Spleen (tissue), 7 donors: ENCODE data around the gene PLPP3.

Experiments used
- POLR2A ChIP-seq, 3 donors: fragments of 450-650 bp; IDR thresholded peaks; one replicate each; pipeline ENCODE4 v1.5.1; 2017; ENCODE audit warnings: antibody characterized with exemption in 3 of 3, mild to moderate bottlenecking in 1 of 3
- TF ChIP-seq, protein P1 (sequence below), 11 experiments: fragments of 200-600 bp in 7 of 11; fragments of 450-650 bp in 4 of 11; sonication (generic) in 4 of 11; IDR thresholded peaks in 8 of 11; conservative IDR thresholded peaks in 3 of 11; 1 replicate in 7 of 11; 2 replicates in 4 of 11; pipeline versions ENCODE4 v1.4.0 to v1.8.0; 2016 to 2021; ENCODE audit warnings: antibody characterized with exemption in 11 of 11, inconsistent platforms in 4 of 11, mild to moderate bottlenecking in 1 of 11
- donor health status: DM: no; HTN: no; CAD: no; lungs with moderate emphysema.
- donor health status: DM: no; HTN: no; CAD: no.
- donor health status: DM: no; HTN: no; CAD: no.

DNA sequence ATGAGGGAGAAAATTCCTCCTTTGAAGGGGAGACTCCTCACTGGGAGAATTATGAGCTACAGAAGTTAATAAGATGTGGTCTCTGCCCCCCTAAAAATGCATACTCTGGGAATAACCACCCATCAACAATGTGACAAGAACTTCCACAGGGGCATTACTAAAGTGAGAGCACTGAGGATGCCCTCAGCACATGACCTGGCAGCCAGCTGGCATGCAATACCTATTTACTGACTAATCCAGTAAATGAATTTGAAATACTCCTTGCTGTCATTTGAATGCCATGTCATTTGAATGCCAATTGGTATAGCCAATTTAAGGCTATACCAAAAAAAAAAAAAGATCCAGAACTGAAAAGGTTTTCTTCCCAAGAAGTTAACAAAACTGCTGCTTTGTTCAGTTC lies 30.8 kb downstream of the PLPP3 start:
- TF ChIP-seq, protein P1, sequence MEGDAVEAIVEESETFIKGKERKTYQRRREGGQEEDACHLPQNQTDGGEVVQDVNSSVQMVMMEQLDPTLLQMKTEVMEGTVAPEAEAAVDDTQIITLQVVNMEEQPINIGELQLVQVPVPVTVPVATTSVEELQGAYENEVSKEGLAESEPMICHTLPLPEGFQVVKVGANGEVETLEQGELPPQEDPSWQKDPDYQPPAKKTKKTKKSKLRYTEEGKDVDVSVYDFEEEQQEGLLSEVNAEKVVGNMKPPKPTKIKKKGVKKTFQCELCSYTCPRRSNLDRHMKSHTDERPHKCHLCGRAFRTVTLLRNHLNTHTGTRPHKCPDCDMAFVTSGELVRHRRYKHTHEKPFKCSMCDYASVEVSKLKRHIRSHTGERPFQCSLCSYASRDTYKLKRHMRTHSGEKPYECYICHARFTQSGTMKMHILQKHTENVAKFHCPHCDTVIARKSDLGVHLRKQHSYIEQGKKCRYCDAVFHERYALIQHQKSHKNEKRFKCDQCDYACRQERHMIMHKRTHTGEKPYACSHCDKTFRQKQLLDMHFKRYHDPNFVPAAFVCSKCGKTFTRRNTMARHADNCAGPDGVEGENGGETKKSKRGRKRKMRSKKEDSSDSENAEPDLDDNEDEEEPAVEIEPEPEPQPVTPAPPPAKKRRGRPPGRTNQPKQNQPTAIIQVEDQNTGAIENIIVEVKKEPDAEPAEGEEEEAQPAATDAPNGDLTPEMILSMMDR (IDR thresholded peaks at IDR 0.05 in 8 of 11, conservative IDR thresholded peaks at IDR 0.05 in 3 of 11): no peak
- TF ChIP-seq POLR2A (IDR thresholded peaks at IDR 0.05): no peak
